ENCODE data around the gene ACOT11.

The ACOT11 gene

DNA sequence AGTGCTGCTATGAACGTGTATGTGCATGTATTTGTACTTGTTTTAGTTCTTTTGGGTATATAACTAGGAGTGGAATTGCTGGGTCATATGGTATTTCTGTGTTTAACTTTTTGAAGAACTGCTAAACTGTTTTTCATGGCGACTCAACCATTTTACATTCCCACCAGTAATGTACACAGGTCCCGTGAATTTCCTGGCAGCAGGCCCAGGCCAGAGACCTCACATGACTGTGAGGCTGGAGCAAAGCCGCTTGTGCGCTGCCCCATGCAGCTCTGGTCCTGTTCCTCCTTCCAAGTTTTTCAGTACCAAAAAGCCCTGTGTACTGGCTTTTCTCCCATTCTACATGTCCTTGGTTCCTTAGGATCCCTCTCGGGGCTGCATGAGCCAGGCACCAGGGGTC, 29.6 kb downstream of the ACOT11 start:
- peak in 1 of 2 experiments; percentile 21 for DNase-seq (ENCODE audit: low read depth in 1 of 2, low spot score in 1 of 2)
- H3K4me3 ChIP-seq (replicated peaks; ENCODE audit: insufficient read depth, low read length), result no peak overlapping the region
- TF ChIP-seq CTCF (IDR thresholded peaks at IDR 0.05; ENCODE audit: insufficient read depth, low read length), result no peak
- no peak for TF ChIP-seq GABPA (IDR thresholded peaks at IDR 0.05; ENCODE audit: low read depth)
- TF ChIP-seq, protein P1, sequence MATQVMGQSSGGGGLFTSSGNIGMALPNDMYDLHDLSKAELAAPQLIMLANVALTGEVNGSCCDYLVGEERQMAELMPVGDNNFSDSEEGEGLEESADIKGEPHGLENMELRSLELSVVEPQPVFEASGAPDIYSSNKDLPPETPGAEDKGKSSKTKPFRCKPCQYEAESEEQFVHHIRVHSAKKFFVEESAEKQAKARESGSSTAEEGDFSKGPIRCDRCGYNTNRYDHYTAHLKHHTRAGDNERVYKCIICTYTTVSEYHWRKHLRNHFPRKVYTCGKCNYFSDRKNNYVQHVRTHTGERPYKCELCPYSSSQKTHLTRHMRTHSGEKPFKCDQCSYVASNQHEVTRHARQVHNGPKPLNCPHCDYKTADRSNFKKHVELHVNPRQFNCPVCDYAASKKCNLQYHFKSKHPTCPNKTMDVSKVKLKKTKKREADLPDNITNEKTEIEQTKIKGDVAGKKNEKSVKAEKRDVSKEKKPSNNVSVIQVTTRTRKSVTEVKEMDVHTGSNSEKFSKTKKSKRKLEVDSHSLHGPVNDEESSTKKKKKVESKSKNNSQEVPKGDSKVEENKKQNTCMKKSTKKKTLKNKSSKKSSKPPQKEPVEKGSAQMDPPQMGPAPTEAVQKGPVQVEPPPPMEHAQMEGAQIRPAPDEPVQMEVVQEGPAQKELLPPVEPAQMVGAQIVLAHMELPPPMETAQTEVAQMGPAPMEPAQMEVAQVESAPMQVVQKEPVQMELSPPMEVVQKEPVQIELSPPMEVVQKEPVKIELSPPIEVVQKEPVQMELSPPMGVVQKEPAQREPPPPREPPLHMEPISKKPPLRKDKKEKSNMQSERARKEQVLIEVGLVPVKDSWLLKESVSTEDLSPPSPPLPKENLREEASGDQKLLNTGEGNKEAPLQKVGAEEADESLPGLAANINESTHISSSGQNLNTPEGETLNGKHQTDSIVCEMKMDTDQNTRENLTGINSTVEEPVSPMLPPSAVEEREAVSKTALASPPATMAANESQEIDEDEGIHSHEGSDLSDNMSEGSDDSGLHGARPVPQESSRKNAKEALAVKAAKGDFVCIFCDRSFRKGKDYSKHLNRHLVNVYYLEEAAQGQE (IDR thresholded peaks at IDR 0.05; ENCODE audit: insufficient replicate concordance, low read depth), result no peak
- TF ChIP-seq POLR2AphosphoS5 (IDR thresholded peaks at IDR 0.05; ENCODE audit: low read depth), result no peak
- no peak for TF ChIP-seq SPI1 (IDR thresholded peaks at IDR 0.05; ENCODE audit: borderline replicate concordance, low read depth)

GRCh38 chr1:54579337-54579781, 31.3 kb downstream of the ACOT11 start:
- no peak for TF ChIP-seq POLR2AphosphoS5 (IDR thresholded peaks at IDR 0.05; ENCODE audit: low read depth)
- TF ChIP-seq SPI1 (IDR thresholded peaks at IDR 0.05; ENCODE audit: borderline replicate concordance, low read depth), result no peak
- TF ChIP-seq, protein P1 (IDR thresholded peaks at IDR 0.05; ENCODE audit: insufficient replicate concordance, low read depth), result no peak
- Histone ChIP-seq H3K27ac (replicated peaks) (no peak overlapping the region), H3K4me3 (replicated peaks; ENCODE audit: insufficient read depth, low read length) (no peak overlapping the region), H3K27me3 (ENCODE audit: insufficient read depth, poor library complexity, severe bottlenecking) (no peaks in the 10 kb centered on the region)
- DNase-seq (ENCODE audit: low read depth in 1 of 2, low spot score in 1 of 2), result no peak

More for the DNA sequence above, 29.6 kb downstream of the ACOT11 start:
- H3K27me3 ChIP-seq (ENCODE audit: insufficient read depth, poor library complexity, severe bottlenecking), result no peaks in the 10 kb centered on the region
- no peak overlapping the region for H3K27ac ChIP-seq (replicated peaks)

- TF ChIP-seq, protein P1 (IDR thresholded peaks at IDR 0.05; ENCODE audit: insufficient replicate concordance, low read depth), result no peak
- no peak for TF ChIP-seq CTCF (IDR thresholded peaks at IDR 0.05; ENCODE audit: insufficient read depth, low read length)
- TF ChIP-seq SPI1 (IDR thresholded peaks at IDR 0.05; ENCODE audit: borderline replicate concordance, low read depth), result no peak
- TF ChIP-seq POLR2AphosphoS5 (IDR thresholded peaks at IDR 0.05; ENCODE audit: low read depth), result no peak
- TF ChIP-seq GABPA (IDR thresholded peaks at IDR 0.05; ENCODE audit: low read depth), result no peak
- H3K4me3 ChIP-seq (replicated peaks; ENCODE audit: insufficient read depth, low read length), result no peak overlapping the region
- H3K27me3 ChIP-seq (ENCODE audit: insufficient read depth, poor library complexity, severe bottlenecking), result no peaks in the 10 kb centered on the region
- H3K27ac ChIP-seq (replicated peaks), result no peak overlapping the region
- no peak for DNase-seq (ENCODE audit: low read depth in 1 of 2, low spot score in 1 of 2)
These were observed 33.0 kb downstream of the ACOT11 start for GRCh38 chr1:54580856-54581550.

All from HL-60 (cell line).